ENCODE data around the gene FMOD. TPM values are rescaled to one million over a fixed set of nuclear protein-coding genes. Genes with fewer than 3 reads are reported as not detected.

The FMOD gene
- total RNA-seq, 1 donor from 2014 or later: 0.17 TPM

DNA sequence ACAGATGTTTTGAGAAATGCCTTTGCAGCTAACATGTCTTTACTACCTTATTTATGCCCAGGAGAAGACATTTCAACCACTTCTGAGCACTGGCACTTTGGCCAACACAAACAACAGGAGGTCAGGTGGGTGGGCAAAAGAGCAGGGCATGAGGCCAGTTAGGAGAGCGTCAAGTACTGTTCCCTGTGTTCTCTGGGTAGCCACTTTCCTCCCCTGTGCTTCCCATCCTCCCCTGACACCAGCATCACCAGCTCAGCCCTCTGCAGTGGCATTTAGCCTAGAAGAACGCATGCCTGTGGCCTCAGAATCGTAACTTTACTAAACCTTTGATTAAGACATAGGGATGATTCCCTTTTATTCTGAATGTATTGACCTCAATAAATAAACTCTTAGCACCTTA lies 27.3 kb downstream of the FMOD start:
- H3K4me3 ChIP-seq (ENCODE audit: low read depth, low read length): no peak overlapping the region
- DNase-seq (ENCODE audit: low read depth): no peak
- TF ChIP-seq, protein P1, sequence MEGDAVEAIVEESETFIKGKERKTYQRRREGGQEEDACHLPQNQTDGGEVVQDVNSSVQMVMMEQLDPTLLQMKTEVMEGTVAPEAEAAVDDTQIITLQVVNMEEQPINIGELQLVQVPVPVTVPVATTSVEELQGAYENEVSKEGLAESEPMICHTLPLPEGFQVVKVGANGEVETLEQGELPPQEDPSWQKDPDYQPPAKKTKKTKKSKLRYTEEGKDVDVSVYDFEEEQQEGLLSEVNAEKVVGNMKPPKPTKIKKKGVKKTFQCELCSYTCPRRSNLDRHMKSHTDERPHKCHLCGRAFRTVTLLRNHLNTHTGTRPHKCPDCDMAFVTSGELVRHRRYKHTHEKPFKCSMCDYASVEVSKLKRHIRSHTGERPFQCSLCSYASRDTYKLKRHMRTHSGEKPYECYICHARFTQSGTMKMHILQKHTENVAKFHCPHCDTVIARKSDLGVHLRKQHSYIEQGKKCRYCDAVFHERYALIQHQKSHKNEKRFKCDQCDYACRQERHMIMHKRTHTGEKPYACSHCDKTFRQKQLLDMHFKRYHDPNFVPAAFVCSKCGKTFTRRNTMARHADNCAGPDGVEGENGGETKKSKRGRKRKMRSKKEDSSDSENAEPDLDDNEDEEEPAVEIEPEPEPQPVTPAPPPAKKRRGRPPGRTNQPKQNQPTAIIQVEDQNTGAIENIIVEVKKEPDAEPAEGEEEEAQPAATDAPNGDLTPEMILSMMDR (conservative IDR thresholded peaks at IDR 0.05; ENCODE audit: low read depth, low read length): no peak

DNA sequence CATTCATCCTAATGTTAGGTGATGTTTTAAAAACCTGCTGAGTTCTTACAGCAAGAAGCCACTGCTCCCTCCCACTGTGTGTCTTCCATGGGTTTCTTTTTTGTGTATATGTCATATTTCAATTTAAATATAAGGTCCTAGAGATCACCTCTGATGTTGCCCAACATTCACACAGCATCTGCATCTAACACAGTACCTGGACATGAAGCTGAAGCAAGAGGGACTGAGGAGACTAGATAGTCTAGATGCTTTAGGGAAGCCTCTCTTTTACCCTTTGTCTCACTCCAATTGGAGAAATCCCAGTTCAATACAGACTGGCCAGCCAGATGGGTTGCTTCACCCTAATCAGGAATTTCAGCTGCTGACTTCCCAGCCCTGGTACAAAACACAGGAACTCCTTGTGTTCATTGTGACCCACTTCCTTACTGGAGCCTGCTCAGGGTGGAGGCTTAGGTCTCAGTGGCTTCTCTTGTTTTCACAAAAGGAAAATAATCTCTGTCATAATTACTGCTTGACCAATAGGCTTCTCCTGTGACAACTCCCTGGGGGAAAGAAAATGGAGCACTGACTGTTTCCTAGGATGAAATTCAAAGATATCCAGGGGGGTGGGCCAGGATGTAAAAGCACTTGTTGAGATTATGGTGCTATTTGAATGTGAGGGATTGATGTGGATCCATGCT lies 28.3 kb downstream of the FMOD start:
- H3K4me3 ChIP-seq (ENCODE audit: low read depth, low read length): no peak overlapping the region
- TF ChIP-seq, protein P1 (conservative IDR thresholded peaks at IDR 0.05; ENCODE audit: low read depth, low read length): no peak
- DNase-seq (ENCODE audit: low read depth): no peak

DNA sequence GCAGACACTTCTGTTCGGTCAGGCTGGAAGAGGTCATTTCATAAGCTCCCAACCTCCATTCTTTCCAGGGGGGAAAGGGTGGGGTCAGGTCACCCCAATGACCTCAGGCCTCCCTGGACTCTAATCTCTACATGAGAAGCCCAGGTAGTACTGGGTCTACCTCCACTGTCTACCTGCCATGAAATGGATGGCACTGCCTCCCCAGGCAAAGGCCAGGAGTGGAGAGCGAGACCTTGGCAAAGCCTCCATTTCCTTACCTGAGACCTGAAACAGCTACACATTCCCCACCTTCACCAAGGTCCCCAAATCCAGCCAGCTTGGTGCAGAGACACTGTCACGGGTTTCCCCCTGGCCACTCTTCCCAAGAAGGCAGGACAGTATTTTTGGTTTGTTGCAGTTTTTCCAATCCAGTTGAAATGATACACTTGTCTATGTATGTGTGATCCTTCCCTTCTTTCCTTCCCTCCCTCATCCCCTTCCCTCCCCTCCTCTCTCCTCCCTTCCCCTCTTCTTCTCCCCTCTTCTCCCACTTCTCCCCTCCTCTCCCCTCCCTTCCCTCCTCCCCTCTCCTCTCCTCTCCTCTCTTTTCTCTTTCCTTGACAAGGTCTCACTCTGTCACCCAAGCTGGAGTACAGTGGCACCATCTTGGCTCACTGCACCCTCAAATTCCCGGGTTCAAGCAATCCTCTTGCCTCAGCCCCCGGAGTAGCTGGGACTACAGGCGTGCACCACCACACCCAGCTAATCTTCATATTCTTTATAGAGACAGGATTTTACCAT lies 29.5 kb downstream of the FMOD start:
- TF ChIP-seq, protein P1 (conservative IDR thresholded peaks at IDR 0.05; ENCODE audit: low read depth, low read length): no peak
- H3K4me3 ChIP-seq (ENCODE audit: low read depth, low read length): no peak overlapping the region
- no peak for DNase-seq (ENCODE audit: low read depth)

DNA sequence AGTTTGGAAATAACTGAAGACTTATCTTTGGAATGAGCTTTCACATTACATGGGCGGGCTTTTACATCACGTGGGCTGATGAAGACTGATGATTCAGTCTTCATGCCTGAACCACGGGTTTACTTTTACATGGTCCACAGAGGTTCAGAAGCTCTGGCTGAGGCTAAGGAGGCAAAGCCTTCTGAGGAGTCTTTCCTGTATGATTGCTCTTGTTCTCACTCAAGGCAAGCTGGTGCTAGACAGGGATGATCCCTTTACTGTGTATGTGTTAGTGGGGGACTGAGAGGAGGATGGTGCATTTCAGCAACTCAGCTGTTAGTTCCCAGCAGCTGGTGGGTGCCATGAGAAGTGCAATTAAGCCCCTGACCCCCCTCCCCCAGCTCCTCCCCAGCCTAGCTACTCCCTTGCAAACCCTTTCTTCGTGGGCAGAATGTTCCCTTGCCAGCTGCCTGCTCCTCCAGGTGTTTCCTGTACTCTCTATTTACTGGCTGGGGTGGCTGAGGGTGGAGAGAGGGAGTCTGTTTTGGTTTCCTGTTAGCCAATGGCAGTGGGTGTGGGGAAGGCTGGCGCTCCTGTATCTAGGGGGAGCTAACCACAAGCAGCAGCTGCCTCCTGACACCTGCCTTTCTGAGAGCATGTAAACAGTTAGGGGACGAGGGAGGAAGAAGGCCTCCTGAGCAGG lies 30.2 kb downstream of the FMOD start:
- DNase-seq (ENCODE audit: low read depth): no peak
- TF ChIP-seq, protein P1 (conservative IDR thresholded peaks at IDR 0.05; ENCODE audit: low read depth, low read length): no peak
- no peak overlapping the region for H3K4me3 ChIP-seq (ENCODE audit: low read depth, low read length)

DNA sequence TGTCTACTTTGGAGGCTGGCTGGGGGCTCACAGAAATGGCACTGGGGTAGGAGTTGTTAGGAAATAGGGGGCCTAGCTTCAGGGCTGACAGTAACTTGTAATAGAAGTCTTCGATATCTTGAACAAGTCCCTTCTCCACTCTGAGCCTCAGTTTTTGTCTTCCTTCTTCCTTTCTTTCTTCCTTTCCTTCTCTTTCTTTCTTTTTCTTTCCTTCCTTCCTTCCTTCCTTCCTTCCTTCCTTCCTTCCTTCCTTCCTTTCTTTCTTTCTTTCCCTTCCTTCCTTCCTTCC lies 32.7 kb downstream of the FMOD start:
- TF ChIP-seq, protein P1 (conservative IDR thresholded peaks at IDR 0.05; ENCODE audit: low read depth, low read length): no peak
- H3K4me3 ChIP-seq (ENCODE audit: low read depth, low read length): no peak overlapping the region
- DNase-seq (ENCODE audit: low read depth): no peak

DNA sequence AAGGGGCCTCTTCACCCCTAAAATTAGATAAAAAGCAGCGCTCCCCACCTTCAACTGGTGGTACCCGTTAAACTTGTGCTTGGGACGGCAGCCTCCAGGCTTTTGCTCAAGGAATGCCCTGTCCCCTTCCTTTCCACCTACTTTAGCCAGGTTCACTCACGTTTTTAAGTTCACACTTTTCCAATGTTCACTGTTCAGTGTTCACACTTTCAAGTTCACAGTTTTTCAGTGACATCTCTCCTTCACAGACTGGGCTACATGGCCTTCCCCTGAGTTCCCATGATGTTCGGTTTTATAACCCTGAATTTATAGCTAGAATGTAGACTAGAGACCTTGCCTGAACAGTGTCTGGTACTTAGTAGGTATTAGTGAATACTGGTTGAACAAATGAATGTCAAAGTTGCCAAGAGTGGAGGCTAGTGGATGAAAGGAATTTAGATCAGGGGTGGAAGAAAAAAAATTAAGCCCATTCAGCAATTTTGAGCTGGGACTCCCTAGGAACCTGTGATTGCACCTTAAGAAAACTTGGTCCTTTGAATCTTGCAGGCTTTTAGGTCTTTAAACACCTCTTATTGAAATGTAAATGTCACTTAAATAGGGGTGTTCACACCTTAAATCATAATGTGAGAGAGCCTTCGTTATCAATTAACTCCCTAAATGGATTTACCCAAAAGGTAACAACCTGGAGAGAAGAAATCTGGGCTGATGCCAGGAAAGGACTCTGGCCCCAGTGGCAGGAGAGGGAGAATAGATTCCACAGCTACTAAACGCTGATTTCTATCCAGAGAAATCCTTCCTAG lies 33.3 kb downstream of the FMOD start:
- TF ChIP-seq, protein P1 (conservative IDR thresholded peaks at IDR 0.05; ENCODE audit: low read depth, low read length): no peak
- H3K4me3 ChIP-seq (ENCODE audit: low read depth, low read length): no peak overlapping the region

More for the DNA sequence above, 33.3 kb downstream of the FMOD start:
- no peak for DNase-seq (ENCODE audit: low read depth)
